Activated effector memory CD4-positive, alpha-beta T cell treated with Interleukin-2 at 50 U/mL for 16 hours (primary cell): ENCODE measurements around the gene CIB4.
"Not testable (repeated sequence)": the region's sequence is repeated elsewhere in the genome, so short reads cannot be mapped to it uniquely, and the experiment has no call there.

Experiments
- DNase-seq: peaks from one replicate; pipeline ENCODE4 v3.0.0-alpha.2; 2020

Gene CIB4

DNA sequence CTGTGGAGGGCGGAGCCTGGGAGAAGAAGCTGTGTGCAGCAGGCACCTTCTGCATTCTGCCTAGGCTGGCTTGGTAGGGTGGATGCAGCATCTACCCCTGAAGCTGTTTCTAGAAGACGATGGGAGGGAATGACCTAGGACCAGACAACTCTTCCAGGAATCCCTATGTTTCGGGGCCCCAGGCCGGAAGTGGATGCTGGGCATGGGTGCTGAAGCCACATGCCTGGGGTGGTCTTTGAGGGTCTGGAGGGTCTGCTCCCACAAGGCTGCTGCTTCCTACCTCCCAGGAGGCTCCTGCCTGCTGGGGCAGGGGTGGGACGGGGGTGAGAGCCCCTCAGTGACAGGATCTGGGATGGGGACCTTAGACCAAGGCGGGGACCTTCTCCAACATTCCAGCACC lies 61.0 kb downstream of the CIB4 start:
- no peak for DNase-seq

DNA sequence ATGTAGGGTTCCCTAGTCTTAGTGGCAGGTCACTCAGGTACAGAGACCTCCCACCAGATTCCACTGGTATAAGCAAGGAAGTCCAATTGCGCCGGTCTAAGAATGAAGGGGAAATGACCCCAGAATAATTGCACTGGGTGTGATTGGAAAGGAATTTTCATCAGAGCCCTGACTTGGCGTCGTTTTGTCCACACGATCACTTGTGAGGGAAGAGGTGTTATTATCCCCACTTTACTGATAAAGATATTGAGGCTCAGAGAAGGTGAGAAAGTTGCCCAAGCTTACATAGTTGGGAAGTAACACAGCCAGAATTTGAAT lies 61.5 kb downstream of the CIB4 start:
- DNase-seq, result no peak

DNA sequence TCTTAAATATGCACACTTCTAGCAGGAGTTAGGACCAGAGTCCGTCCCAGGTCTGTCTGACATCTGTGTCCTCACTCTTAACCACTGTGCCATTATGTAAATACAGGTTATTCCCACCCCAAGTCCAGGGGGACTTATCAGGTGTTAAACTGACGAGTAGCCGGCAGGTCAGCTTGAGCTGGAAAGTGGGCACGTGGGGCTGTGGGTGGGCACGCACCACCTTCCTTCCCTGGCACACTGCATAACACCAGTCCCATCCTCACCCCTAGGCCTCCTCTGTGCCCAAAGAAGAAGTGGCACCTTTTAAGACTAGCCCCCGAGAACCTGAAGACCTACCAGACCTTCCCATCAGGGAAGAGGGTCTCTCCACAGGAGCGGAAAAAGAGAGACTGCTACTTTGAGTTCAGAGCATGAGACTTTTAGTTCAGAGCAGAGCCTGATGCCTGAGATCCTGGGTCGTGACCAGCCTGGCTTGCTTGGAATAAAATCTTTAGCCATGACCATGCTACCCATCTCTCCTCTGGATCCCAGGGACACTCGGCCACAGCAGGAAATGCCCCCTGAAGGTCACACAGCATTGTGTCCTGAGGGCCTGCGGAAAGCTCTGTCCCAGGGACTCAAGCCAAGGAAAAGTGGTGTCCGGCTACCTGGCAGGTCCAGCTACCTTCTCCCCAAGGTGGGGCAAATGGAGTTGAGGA lies 62.0 kb downstream of the CIB4 start:
- no peak for DNase-seq

DNA sequence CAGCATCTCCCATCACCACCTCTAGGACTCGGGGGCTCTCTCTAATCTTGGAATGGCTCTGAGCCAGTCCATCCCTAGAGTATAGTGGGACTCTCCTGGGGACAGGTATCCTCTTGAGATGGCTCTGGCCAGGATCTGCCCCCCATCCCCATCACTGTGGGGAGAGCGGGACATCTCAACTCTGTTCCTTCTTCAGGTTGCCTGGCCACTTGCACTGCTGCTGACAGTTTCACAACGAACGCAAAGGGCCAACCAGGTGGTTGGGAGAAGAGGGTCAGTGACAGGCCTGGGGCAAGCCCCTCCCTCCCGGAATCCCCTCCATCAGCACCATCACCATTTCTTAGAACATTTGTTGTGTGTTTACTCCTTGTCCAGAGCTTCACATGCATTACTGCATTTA lies 62.6 kb downstream of the CIB4 start:
- no peak for DNase-seq

DNA sequence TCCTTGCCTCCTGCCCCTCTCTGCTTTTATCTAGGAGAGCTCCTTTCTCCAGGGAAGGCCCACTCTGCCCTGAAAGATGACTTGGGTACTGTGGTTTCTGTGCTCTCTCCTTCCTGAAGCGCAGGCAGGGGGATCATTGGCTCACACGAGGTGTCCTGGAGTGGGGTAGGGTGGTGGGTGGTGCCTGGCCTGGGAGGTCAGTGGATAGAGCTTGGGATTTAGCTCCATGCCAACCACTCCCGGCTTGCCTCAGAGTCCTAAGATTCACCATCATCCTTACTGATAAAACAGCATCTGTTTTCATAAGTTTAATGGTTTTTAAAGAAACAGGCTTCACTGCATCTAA lies 63.1 kb downstream of the CIB4 start:
- no peak for DNase-seq

DNA sequence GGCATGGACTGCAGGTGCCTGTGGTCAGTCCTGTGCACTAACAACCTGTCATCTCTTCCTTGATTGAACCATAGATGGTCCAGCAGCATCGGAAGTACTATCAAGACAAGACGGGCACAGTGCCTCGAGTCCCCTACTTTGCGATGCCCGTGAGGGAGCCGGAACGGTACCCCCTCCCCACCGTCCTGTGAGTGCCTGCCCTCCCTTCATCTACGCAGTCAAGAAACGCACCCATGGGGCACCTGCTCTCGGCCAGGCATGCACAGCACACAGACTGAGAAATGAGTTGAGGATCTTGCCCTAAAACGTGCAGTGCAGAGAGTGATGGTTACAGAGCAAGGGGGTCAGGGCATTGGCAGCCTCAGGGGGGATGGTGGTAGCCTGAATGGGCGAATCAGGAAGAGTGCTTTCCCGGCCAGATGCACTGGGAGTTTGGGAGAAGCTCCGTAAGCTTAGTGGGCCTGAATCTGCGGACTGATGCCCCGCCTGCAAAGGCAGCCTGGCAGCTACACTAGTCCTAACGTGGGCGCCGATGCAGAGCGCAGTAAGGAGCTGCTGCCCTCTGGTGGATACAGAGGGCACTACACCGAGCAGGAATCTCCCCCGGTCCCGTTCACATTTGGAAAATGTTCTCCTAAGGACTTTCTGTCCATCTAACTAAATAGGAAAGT lies 63.6 kb downstream of the CIB4 start:
- DNase-seq, result peak; percentile 38

DNA sequence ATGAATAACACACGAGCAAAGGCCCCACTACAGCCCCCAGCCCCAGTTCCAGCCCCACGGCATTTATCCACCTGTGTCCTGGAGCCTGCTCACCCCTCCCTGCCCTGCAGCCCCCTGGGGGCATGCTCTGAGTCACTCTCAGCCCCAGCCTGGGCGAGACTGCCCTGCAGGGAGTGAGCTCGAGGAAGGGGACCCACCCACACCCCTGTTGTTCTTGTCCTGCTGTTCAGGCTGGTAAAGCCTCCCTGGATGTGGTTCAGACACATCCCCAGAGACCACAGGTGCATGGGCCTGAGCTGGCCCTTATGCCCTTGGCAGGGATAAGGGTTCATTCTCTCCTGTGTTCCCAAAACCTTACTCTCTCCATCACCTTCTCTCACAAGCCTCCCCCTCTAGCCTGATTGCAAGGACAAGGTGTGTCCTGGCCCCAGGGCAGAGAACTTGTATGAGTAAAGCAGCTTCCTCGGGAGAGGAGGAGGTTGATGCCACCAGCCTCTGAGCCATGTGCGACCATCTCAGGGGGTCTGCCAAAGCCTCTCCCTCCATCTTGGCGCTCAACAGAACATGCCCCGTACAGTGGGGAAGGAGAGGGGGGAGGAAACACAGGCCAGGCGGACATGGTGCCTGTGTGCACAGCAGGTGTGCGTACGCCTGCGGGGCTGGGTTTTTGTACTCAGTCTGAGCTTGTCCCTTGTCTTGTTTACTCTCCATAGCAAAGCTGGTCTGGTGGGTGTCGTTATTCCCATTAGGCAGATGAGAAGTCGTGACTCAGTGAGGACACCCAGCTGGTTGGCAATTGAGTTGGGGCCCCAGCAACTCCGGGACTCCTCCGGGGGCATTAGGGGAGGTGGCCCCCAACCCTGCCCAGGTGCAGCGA lies 64.4 kb downstream of the CIB4 start:
- no peak for DNase-seq

DNA sequence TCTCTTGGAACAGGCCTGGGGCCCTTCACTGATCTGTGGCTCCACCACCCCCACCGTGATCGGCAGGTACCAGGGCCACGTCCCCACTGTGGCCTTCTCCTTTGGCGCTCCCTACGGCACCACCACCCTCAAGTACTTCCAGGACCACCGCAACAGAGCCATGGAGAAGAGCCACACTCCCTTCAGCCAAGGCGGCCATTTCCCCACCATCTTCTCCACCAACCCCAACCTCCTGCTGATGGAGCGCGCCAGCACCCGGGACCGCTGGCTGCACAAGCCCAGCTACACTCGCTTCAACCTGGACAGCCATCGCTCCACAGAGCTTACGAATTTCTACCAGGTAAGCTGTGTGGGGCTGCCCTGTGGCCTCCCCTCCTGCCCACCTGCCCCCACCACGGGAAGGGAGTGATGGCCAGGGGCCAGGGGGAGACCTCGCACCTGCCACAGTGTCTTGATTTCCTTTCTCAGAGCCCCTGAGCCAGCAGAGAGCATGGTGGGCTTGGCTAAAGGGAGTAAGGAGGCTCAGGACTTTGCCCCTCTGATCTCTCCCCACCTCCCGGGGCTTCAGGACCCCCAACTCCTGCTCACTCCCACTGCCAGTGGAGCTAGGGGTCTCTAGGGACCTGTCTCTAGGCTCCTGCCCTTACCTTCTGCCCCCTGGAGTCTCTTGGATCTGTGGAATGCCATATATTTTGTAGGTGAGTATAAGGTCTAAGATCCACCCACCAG lies 65.2 kb downstream of the CIB4 start:
- DNase-seq, result no peak

DNA sequence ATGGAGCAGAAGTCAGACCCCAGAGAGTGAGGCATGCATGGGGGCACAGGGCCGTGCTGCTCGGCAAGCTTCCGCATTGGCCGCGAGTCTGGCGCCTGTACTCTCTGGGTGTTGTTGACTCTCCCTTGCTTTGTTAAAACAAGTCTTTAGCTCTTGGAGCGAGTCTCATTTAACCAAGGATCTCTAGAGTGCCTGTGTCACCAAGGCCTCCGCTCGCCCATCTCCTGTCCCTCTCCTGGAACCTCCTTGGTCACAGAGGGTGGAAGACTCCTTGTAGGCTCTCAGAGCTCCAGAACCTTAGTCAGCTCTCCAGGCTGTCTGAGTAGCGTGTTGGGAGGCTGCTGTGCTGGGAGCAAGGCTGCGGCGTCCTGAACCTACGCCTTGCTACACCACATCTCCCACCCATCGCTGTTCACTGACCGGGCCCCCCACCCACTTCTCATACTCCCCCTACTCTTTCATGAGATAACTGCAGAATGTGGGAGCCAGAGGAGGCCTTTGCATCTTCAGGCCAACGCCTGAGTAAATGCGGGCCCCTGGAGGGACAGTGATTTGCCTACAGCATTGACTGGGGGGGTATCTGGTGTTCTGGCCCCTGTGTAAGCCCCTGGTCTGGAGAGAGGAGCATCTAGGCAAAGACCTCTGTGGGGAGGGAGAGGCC lies 66.1 kb downstream of the CIB4 start:
- no peak for DNase-seq

DNA sequence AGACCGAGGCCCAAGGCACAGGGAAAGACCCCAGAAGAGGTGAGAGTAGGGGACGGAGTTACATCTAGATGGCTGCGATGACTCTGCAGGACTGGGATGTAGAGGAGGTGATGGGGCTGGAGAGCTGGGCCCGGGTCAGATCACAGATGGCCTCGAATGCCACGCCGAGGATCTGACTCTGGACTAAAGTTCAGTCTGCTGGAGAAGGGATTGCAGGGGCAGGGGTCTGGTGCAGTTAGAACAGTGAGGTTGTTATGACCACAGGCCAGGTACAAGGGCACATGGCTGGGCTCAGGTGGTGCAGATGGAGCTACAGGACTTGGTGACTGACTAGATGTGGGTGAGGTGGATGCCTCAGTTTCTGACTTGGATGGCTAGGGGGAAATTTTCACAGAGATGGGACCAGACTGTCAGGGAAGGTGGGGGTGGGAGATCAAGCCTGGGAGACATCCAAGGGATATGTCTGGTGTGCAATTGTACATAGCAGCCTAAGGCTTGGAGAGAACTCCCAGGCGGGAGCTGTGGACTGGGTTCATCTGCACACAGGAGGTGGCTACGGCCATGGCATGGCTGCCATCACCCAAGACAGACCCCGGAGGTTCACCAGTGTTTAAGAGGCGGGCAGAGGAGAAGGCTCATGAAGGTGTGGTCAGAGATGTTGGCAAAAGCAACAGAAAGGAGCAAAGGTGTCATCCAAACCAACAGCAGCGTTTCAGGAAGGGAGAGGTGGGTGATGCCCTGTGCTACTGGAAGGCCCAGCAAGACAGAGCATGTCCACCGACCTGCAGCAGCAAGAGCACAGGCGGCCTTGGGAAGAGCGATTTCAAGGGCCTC lies 66.9 kb downstream of the CIB4 start:
- no peak for DNase-seq

DNA sequence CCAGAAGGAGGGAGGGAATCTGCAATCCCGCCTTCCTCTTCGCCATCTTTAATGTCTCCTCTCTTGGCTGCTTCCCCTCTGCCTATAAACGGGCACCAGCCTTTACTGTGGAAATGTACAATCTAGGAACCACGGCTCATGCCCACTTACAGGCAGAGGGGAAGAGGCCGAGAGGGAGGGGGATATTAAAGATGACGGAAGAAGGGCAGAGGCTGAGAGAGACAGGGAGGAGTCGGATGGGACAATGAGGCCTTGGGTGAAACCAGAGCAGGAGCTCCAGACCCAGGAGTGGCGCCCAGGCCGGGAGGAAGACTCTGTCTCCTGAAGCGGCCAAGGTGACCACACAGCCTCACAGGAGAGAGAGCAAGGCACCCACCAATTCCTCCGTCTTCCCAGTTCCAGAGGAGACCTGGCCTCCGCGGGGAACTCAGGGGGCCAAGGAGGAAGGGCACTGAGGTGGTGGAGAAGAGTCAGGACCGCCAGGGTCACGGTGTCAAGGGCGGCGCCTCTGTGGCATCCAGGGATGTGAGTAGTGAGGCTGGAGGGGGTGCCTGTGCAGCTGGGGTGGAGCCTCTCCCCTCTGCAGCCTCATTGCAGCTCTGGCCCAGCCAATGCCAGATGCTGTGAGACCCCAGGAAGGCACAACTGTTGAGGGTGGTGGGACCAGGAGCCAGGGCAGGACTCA lies 67.8 kb downstream of the CIB4 start:
- no peak for DNase-seq

DNA sequence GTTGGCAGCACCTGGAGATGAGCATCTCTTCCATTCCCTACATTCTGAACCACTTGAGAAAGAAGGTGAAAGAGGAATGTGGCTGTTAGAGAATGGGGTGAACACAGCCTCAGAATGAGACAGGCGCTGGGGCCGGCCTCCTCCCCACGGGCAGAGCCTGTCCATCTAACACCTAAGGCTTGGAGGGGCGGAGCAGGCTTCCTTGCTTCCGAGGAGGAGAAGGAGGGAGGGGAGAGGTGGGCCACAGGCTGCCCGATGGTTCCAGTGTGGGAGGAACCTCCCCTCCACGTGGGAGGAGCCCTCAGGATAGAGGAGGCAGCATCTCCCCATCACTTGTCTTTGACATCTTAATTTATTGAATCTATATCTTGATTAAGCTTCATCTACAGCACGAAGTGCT lies 68.6 kb downstream of the CIB4 start:
- DNase-seq, result no peak

DNA sequence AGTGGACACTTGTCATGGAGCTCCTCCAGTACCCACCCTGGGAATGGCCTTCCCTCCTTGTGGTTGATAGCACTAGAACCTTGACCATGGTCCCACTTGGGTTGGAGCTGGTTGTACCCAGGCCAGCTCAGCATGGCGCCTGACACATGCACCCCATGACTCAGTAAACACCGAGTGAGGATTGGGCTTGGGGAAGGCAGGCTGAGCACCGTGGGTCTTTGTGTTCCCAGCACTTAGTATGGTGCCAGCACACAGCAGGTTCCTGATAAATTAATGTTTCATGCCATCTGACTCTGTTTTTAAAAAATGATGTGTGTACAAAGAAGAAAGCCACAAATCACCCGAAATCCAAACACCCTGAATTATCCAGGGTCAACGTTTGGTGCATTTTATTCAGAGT lies 69.8 kb downstream of the CIB4 start:
- DNase-seq, result no peak

DNA sequence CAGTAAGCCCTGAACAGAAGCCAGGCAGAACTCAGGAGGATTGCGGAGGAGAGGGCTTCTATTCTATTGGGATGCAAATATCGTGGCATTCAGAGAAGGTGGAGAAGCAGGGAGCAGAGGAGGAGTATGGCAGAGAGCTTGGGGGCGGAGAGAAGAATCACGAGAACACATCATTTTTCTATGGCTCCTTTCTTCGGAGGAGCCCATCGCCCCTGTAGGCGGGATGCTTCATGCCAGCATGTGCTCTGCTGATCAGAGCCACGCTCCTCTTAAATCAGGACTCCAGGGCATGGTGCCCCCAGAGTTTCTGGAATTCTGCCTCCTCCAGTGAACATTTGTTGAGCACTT lies 71.1 kb downstream of the CIB4 start:
- no peak for DNase-seq

DNA sequence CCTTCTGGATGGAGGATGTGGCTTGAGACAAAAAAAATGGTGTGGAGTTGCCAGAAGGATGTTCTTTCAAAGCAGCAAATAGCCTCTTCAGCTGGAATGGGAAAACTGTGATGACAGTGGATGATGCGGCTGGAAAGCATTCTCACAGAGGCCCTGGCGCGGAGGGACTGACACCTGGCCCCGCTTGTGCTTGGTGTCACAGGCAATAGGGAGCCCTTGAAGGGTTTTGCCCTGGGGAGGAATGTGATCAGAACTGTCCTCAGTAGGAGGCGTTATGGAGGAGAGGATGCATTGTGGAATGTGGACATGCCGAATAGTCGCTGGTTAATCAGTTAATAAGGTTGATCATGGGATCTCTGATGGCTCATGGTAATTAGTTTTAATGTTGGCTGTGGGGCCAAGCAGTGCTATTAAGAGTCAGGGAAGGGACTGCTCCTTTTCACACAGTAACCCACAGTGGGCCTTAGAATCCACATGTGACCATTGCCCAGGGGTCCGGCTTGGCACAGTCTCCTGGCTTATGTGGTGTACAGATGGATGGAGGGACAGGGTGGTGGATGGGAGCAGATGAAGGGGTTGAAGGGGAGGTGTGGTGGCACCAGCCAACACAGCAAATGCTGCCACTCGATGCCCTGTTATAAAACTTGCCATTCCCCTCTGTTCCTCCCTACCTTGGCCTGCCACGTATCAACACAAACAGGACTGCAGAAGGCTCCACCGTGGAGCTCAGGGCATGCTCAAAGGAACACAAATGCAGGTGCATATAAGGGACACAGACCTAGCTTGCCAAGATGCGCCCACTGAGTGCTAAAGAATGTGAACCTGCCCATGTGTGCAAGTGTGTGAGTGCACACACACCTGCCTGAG lies 71.7 kb downstream of the CIB4 start:
- no peak for DNase-seq

DNA sequence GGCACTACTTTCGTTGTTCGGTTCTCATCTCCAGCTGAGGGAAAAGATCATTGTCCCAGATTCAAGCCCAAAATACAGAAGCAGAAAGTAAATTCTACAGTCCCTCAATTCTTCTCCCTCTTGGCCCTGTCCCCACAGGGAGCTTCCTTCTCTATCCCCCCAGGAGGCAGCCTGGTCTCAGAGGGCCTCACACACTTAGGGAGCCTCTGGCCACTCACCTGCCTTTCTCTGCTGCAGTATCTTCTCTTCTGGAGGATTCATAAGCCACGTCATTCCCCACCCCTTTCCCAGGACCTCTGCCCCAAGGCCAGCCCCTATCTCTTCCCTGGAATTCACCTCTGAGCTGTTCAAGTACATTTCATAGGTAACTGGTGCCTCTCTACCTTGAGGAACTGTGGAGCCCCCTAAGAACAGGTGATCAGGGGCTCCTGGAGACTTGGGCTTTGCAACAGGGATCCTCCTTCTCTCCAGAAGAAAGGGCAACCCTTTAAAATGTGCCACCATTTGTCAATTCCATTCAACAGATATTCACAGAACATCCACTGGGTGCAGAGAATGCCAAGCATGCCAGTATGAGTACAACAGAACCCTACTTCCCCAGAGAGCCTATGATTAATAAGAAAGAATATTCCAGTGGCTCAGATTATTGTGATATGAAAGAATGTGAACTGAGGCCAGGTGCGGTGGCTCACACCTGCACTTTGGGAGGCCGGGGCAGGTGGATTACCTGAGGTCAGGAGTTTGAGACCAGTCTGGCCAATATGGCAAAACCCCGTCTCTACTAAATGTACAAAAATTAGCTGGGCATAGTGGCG lies 72.9 kb downstream of the CIB4 start:
- no peak for DNase-seq

DNA sequence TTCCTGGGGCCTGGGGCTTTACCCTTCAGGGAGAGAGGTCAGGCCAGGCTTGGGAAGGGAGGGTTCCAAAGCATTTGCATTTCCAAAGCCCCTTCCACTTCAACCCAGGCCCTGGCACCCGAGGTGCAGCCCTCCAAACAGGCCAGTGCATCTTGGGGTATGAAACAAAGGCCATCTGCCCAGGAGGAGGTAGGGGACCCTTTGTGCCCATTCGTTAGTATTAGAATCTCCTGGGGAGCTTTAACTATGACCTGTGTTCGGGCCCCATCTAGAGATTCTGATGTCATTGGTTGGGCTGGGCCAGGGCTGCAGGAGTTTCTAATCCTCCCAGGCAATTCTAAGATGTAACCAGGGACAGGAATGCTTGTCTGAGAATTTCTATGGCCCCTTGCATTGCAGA lies 73.6 kb downstream of the CIB4 start:
- no peak for DNase-seq

DNA sequence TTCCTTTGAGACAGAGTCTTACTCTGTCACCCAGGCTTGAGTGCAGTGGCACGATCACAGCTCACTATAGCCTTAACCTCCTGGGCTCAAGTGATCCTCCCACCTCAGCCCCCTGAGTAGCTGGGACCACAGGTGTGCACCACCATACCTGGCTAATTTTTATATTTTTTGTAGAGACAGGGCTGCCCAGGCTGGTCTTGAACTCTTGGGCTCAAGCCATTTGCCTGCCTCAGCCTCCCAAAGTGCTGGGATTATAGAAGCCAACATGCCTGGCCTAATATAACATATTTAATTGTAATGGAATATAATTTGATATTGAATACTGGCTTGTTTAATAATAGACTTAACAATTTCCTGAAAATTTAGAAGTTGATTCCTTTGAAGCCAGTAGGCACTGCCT lies 74.4 kb downstream of the CIB4 start:
- not testable (repeated sequence) for DNase-seq

DNA sequence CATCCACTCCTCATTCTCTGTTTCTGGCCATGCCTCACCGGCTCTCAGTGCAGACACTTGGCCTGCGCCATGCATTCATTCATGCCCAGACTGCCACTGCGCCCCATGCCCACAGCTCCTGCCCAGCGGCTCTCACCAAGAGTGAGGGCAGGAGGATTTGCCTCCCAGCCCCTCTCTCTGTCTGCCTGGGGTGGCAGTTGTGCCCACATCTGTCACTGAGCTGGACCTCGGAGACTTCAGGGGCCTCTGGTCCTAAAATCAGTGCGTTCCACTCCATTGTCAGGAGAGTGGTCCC lies 75.1 kb downstream of the CIB4 start:
- no peak for DNase-seq

DNA sequence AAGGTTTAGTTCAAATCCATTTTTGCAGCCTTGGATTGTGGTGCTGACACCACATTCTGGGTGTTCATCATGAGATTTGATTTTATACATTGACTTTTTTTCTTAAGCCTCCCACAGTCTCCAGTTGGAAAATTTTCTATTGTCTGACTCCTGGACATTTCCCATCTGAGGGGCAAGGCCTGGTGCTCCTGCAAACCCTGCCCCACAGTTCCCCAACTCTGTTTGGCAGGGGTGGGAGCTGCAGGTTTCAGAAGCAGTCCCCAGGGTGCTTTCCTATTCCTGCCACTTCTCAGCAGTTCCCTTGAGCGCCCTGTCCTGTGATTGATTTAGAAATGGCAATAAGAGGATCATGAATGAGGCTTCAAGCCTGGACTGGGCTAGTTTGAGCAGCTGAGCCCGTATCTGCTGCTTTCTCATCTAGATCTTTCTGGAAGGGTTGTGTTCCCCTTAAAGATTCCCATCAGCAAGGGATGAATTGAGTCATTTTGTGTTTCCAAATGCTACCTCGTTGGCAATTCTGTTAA lies 77.0 kb downstream of the CIB4 start:
- DNase-seq, result no peak
